ENCODE results near the gene MRPL40. TPM values are rescaled to one million over a fixed set of nuclear protein-coding genes. Genes with fewer than 3 reads are reported as not detected.

MRPL40 gene
- total RNA-seq, 1 donor from 2014 or later: 8.4 TPM

Other genes starting within 250 kb of the MRPL40 start
- 7.9 TPM for gene CLTCL1, start 140.8 kb upstream of the MRPL40 start, total RNA-seq
- 21.4 TPM for gene HIRA, start 812 bp upstream of the MRPL40 start, total RNA-seq
- gene C22orf39, start 15.2 kb downstream of the MRPL40 start, total RNA-seq: 30.2 TPM
- 18.4 TPM for gene UFD1, start 46.6 kb downstream of the MRPL40 start, total RNA-seq
- 0.49 TPM for gene CDC45, start 47.4 kb downstream of the MRPL40 start, total RNA-seq
- gene CLDN5, start 91.9 kb downstream of the MRPL40 start, total RNA-seq: 56.1 TPM

Measured in temporal lobe (tissue), 1 donor.